HepG2 (cell line): ENCODE measurements around the gene SPIRE1. TPM values are rescaled to one million over a fixed set of nuclear protein-coding genes. Genes with fewer than 3 reads are reported as not detected.
A peak's percentile ranks its signal among the peaks of the same experiment; 100 is the strongest.

Experiments used
- ATAC-seq: fragments of 200-7000 bp; cut with Tn5 transposase; 3 replicates; pipeline ENCODE4 v1.9.1; 2020; ENCODE audit warnings: mild to moderate bottlenecking, moderate library complexity
- BruUV-seq: library from RNA; stranded (reverse); fragments of 400-500 nt; replicated peaks from 2 replicates; lab custom pipeline; 2021; lab: Mats Ljungman, UMichigan
- CTCF ChIA-PET: fragments of 300-600 bp; formaldehyde crosslinking; extraction: SDS; loops from one replicate; lab custom pipeline; 2021; ENCODE audit warnings: low total read pairs, inconsistent platforms, low intra/inter-chr PET ratio; lab: Yijun Ruan, JAX
- POLR2A ChIA-PET: fragments of 350-600 bp; sonication (Branson Sonifier 250); formaldehyde crosslinking; loops from one replicate; lab custom pipeline; 2020; ENCODE audit warnings: antibody characterized with exemption, inconsistent platforms; lab: Yijun Ruan, JAX
- DNase-seq: peaks from one replicate; pipeline ENCODE4 v3.0.0-alpha.2; 2015; ENCODE audit warnings: low spot score
- FAIRE-seq: peaks from 3 replicates; lab custom pipeline; 2011; peaks lifted over from hg19 to GRCh38; lab: Jason Lieb, UNC
- H2AFZ ChIP-seq: one replicate; pipeline ENCODE4 v1.6.1; 2011; ENCODE audit warnings: low read length, inconsistent platforms
- H3K27ac ChIP-seq: fragments of 300-600 bp; 3 replicates; pipeline ENCODE4 v1.8.0; 2011; ENCODE audit warnings: mixed run types, mild to moderate bottlenecking, mixed read lengths, low read length, inconsistent platforms; ENCODE audit not compliant: insufficient read depth; ENCODE audit errors: extremely low read length
- H3K27me3 ChIP-seq, 2 experiments: fragments of 200-600 bp in 1 of 2; 2 replicates in 1 of 2; 3 replicates in 1 of 2; pipeline versions ENCODE4 v1.6.0 to v1.8.0; 2011; ENCODE audit warnings: low read length in 2 of 2, mild to moderate bottlenecking in 2 of 2, moderate library complexity in 2 of 2, inconsistent platforms in 1 of 2; ENCODE audit not compliant: insufficient read depth in 2 of 2, control insufficient read depth in 1 of 2
- H3K36me3 ChIP-seq, 2 experiments: fragments of 200-600 bp in 1 of 2; replicated peaks in 1 of 2; 2 replicates in 1 of 2; 3 replicates in 1 of 2; pipeline versions ENCODE4 v1.5.1 to v1.8.0; 2011; ENCODE audit warnings: low read length in 2 of 2, inconsistent platforms in 1 of 2; ENCODE audit not compliant: insufficient read depth in 2 of 2, control insufficient read depth in 1 of 2
- H3K4me1 ChIP-seq: 2 replicates; pipeline ENCODE4 v1.5.1; 2012; ENCODE audit warnings: low read length, inconsistent platforms; ENCODE audit not compliant: insufficient read depth
- H3K4me2 ChIP-seq: 2 replicates; pipeline ENCODE4 v1.6.0; 2011; ENCODE audit warnings: low read depth, low read length, inconsistent platforms
- H3K4me3 ChIP-seq, 3 experiments: fragments of 200-600 bp in 1 of 3; sonication (generic), shearing (Covaris generic) in 1 of 3; replicated peaks in 1 of 3; 2 replicates each; pipeline ENCODE4 v1.5.1; 2011 to 2016; ENCODE audit warnings: low read length in 3 of 3, inconsistent platforms in 2 of 3, low read depth in 2 of 3, mild to moderate bottlenecking in 2 of 3, control low read depth in 1 of 3, mixed read lengths in 1 of 3; ENCODE audit not compliant: insufficient read depth in 1 of 3
- H3K79me2 ChIP-seq: one replicate; pipeline ENCODE4 v1.6.1; 2011; ENCODE audit warnings: low read length, inconsistent platforms; ENCODE audit not compliant: insufficient read depth
- H3K9ac ChIP-seq: 2 replicates; pipeline ENCODE4 v1.6.0; 2011; ENCODE audit warnings: mild to moderate bottlenecking, low read depth, low read length, inconsistent platforms; ENCODE audit not compliant: insufficient read depth
- H3K9me3 ChIP-seq: 2 replicates; pipeline ENCODE4 v1.5.1; 2012; ENCODE audit warnings: mild to moderate bottlenecking, low read length
- H4K20me1 ChIP-seq: 2 replicates; pipeline ENCODE4 v1.6.0; 2011; ENCODE audit warnings: inconsistent platforms, mild to moderate bottlenecking, low read length, moderate library complexity; ENCODE audit not compliant: insufficient read depth
- CBX5 ChIP-seq: sonication (generic); formaldehyde crosslinking; IDR thresholded peaks from 2 replicates; pipeline ENCODE4 v1.4.0; 2020; ENCODE audit warnings: missing genetic modification reagents, borderline replicate concordance
- FOXA1 ChIP-seq, 2 experiments: fragments of 450-650 bp in 1 of 2; sonication (generic) in 1 of 2; formaldehyde crosslinking in 1 of 2; IDR thresholded peaks; 2 replicates each; pipeline versions ENCODE4 v1.4.0 to v1.6.1; 2016 to 2020; ENCODE audit warnings: missing genetic modification reagents in 1 of 2
- HES4 ChIP-seq: sonication (generic); formaldehyde crosslinking; IDR thresholded peaks from 2 replicates; pipeline ENCODE4 v1.9.0; 2021; ENCODE audit warnings: mild to moderate bottlenecking, missing genetic modification reagents, borderline replicate concordance
- NFYB ChIP-seq: sonication (generic); formaldehyde crosslinking; IDR thresholded peaks from 2 replicates; pipeline ENCODE4 v1.4.0; 2020; ENCODE audit warnings: missing genetic modification reagents
- SP5 ChIP-seq: IDR thresholded peaks from 2 replicates; pipeline ENCODE4 v1.6.1; 2016; ENCODE audit warnings: low read depth, borderline replicate concordance
- STAG1 ChIP-seq: sonication (generic); formaldehyde crosslinking; IDR thresholded peaks from 2 replicates; pipeline ENCODE4 v1.4.0; 2020; ENCODE audit warnings: missing genetic modification reagents
- ZNF256 ChIP-seq: sonication (generic); formaldehyde crosslinking; conservative IDR thresholded peaks from 2 replicates; pipeline ENCODE4 v1.4.0; 2020; ENCODE audit warnings: missing genetic modification reagents
- ZNF746 ChIP-seq: sonication (generic); formaldehyde crosslinking; IDR thresholded peaks from 2 replicates; pipeline ENCODE4 v1.8.0; 2022; ENCODE audit warnings: mild to moderate bottlenecking, missing genetic modification reagents
- ZNF83 ChIP-seq: sonication (generic); formaldehyde crosslinking; IDR thresholded peaks from 2 replicates; pipeline ENCODE4 v1.4.0; 2020; ENCODE audit warnings: missing genetic modification reagents, mild to moderate bottlenecking, borderline replicate concordance
- WGBS: methylation state at CpG from one replicate; pipeline ENCODE4 v1.1.6; 2017; ENCODE audit warnings: low lambda C conversion rate; 5-methylcytosine and 5-hydroxymethylcytosine counted together
- in situ Hi-C: cut with HindIII; loops from 2 replicates; pipeline ENCODE4 v1.10.0; 2017; ENCODE audit warnings: low pct_unique_long_range_greater_than_20kb; ENCODE audit not compliant: extremely low pct_ligation_motif_present
- intact Hi-C: fragments of 100-400 bp; cut with micrococcal nuclease; formaldehyde crosslinking; loops from one replicate; pipeline ENCODE4 v1.10.0; 2022; ENCODE audit not compliant: unreplicated experiment
- polyA plus RNA-seq, 8 experiments: library from polyadenylated mRNA; depleted of rRNA in 3 of 8; stranded (reverse) in 7 of 8; unstranded in 1 of 8; fragments of >200 nt; fragmentation: Illumina TruSeq in 4 of 8; extraction: Trizol in 4 of 8; gene quantifications; 2 replicates each; pipeline versions ENCODE4 v1.2.1 to v1.2.3, GENCODE V29; 2011 to 2016; ENCODE audit warnings: low read depth in 4 of 8, missing spikeins in 1 of 8, mixed read lengths in 1 of 8; ENCODE audit not compliant: insufficient read depth in 1 of 8
- total RNA-seq, 5 experiments: library from RNA; depleted of rRNA; stranded (reverse); fragments of >200 nt; fragmentation: Illumina TruSeq; extraction: Trizol; gene quantifications; 2 replicates each; pipeline ENCODE4 v1.2.3, GENCODE V29; 2016; ENCODE audit warnings: low read depth in 1 of 5
- TF ChIP-seq, protein P1 (sequence below): sonication (generic); formaldehyde crosslinking; IDR thresholded peaks from 2 replicates; pipeline ENCODE4 v1.5.0; 2020; ENCODE audit warnings: mild to moderate bottlenecking, missing genetic modification reagents, moderate library complexity

SPIRE1 gene
- total and polyA plus RNA-seq, 2 of the 13 experiments (the other 11 are each of a cell fraction or from before 2014, with no cell fraction given) = 9.9 to 21.3 TPM

DNA sequence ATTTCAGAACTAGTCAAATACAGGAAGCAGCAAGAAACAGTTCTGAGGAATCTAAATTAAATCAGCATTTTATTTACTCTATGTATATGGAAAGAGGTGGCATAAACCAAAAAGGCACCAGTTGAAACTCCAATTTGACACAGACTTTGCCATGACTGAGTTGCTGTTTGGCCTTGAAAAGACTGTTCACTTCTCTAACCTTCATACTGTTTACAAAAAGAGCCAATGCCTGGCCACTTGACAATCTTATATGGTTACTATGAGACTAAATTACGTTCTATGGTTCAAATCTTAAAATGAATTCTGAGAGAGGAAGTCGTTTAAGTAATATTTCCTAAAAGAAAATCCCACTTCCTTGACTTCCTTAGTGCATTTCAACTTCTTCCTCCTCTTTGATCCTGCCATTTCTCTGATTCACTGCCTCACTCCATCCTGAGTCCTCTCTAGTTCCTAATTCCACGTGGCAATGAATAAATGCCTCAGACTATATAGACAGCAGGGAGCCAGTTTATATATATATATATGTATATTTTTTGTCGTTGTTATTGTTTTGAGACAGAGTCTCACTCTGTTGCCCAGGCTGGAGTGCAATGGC lies 31.4 kb upstream of the SPIRE1 start:
- POLR2A ChIA-PET = no interaction called here
- in situ Hi-C loops = no loop called here
- H3K27ac ChIP-seq = no peak overlapping the region
- no peaks in the 10 kb centered on the region for H4K20me1 ChIP-seq
- H3K9ac ChIP-seq = no peak overlapping the region
- no peaks in the 10 kb centered on the region for H3K79me2 ChIP-seq
- CTCF ChIA-PET = no interaction called here
- intact Hi-C loops = no loop called here
- no peaks in the 10 kb centered on the region; a peak in 1 of 5 replicates for H3K36me3 ChIP-seq
- peaks cover 31% of the 10 kb centered on the region for H3K4me1 ChIP-seq
- H3K4me3 ChIP-seq = no peak overlapping the region
- no peak for DNase-seq
- no peak for ATAC-seq
- TF ChIP-seq SP5 = no peak
- TF ChIP-seq, all 625 proteins: peak for 0
- Histone ChIP-seq H2AFZ (no peak overlapping the region), H3K27me3 (no peaks in the 10 kb centered on the region), H3K9me3 (no peaks in the 10 kb centered on the region), H3K4me2 (no peak overlapping the region)
- FAIRE-seq = no peak
- WGBS = 86% methylated on average over 4 of the region's 4 CpGs
- no TSS peak for BruUV-seq

- no peaks in the 10 kb centered on the region for H3K79me2 ChIP-seq
- ATAC-seq (peak; percentile 57), DNase-seq (peak; percentile 24), FAIRE-seq (no peak)
- no peak overlapping the region for H3K9ac ChIP-seq
- TF ChIP-seq, protein P1, sequence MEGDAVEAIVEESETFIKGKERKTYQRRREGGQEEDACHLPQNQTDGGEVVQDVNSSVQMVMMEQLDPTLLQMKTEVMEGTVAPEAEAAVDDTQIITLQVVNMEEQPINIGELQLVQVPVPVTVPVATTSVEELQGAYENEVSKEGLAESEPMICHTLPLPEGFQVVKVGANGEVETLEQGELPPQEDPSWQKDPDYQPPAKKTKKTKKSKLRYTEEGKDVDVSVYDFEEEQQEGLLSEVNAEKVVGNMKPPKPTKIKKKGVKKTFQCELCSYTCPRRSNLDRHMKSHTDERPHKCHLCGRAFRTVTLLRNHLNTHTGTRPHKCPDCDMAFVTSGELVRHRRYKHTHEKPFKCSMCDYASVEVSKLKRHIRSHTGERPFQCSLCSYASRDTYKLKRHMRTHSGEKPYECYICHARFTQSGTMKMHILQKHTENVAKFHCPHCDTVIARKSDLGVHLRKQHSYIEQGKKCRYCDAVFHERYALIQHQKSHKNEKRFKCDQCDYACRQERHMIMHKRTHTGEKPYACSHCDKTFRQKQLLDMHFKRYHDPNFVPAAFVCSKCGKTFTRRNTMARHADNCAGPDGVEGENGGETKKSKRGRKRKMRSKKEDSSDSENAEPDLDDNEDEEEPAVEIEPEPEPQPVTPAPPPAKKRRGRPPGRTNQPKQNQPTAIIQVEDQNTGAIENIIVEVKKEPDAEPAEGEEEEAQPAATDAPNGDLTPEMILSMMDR (CRISPR knock-in tag) = peak; percentile 25
- TF ChIP-seq NFYB (no peak), ZNF256 (CRISPR knock-in tag) (no peak), STAG1 (CRISPR knock-in tag) (peak; percentile 32; the same call in 1 of the 2 replicates), ZNF746 (CRISPR knock-in tag) (no peak), FOXA1 (IDR thresholded peaks at IDR 0.05) (no peak), FOXA1 (CRISPR knock-in tag; IDR thresholded peaks at IDR 0.05) (peak; percentile 41; the same call in 1 of the 2 replicates), ZNF83 (no peak), CBX5 (CRISPR knock-in tag) (no peak), HES4 (CRISPR knock-in tag) (no peak)
- 0 out of 2 replicates have a peak, but pooled peaks cover 5% of the 10 kb centered on the region for H3K4me1 ChIP-seq
- H2AFZ ChIP-seq = no peak overlapping the region
- no peak overlapping the region for H3K27ac ChIP-seq
- no peaks in the 10 kb centered on the region for H4K20me1 ChIP-seq
- in situ Hi-C loops (no loop called here), intact Hi-C loops (loop anchor here (2.0 kb wide), 1 partner anchor 249 kb away; no protein-coding TSS in a partner anchor)
- BruUV-seq = no TSS peak
- no peak overlapping the region for H3K4me2 ChIP-seq
- H3K9me3 ChIP-seq = no peaks in the 10 kb centered on the region
- peaks cover 1 to 3% of the 10 kb centered on the region in 2 experiments; a peak in 3 of 5 replicates for H3K36me3 ChIP-seq
- no peak overlapping the region for H3K4me3 ChIP-seq
- CTCF ChIA-PET = interaction anchor here (1.2 kb wide), 1 partner anchor 248 kb away, joined by 6 read pairs; no protein-coding TSS in a partner anchor
- POLR2A ChIA-PET = no interaction called here
- no peaks in the 10 kb centered on the region for H3K27me3 ChIP-seq
- 79% methylated on average over 3 of the region's 3 CpGs for WGBS
These were observed 28.2 kb upstream of the SPIRE1 start for GRCh38 chr18:12686100-12686499.
